ENCODE data around the gene PYGM.

- TF ChIP-seq EZH2 (IDR thresholded peaks at IDR 0.05): no peak
- TF ChIP-seq POLR2AphosphoS5 (IDR thresholded peaks at IDR 0.05; ENCODE audit: borderline replicate concordance, low read depth, low read length): no peak
- no peak for TF ChIP-seq FOXP2 (optimal IDR thresholded peaks at IDR 0.05; ENCODE audit: control extremely low read depth, extremely low read length, insufficient read depth)
Measured at GRCh38 chr11:64799256-64799622, 39.5 kb upstream of the PYGM start.
